RKO (cell line): ENCODE measurements around the gene SDK1.
A peak's percentile ranks its signal among the peaks of the same experiment; 100 is the strongest.

Experiments used
- DNase-seq: peaks from one replicate; pipeline ENCODE4 v3.0.0-alpha.2; 2016; ENCODE audit warnings: low spot score

SDK1 gene

GRCh38 chr7:3338161-3338560 is 37.1 kb downstream of the SDK1 start:
- DNase-seq, result no peak

- DNase-seq, result no peak
Observed at GRCh38 chr7:3345699-3346481, 44.8 kb downstream of the SDK1 start.

- DNase-seq, result no peak
Observed at GRCh38 chr7:3349126-3349525, 48.1 kb downstream of the SDK1 start.

GRCh38 chr7:3356173-3356572 is 55.1 kb downstream of the SDK1 start:
- no peak for DNase-seq

GRCh38 chr7:3358991-3359390 is 57.9 kb downstream of the SDK1 start:
- no peak for DNase-seq

- no peak for DNase-seq
Observed at GRCh38 chr7:3367261-3367660, 66.2 kb downstream of the SDK1 start.

- no peak for DNase-seq
Observed at GRCh38 chr7:3370068-3370830, 69.2 kb downstream of the SDK1 start.

- DNase-seq, result no peak
Observed at GRCh38 chr7:3370921-3371320, 69.9 kb downstream of the SDK1 start.

GRCh38 chr7:3371601-3372000 is 70.5 kb downstream of the SDK1 start:
- no peak for DNase-seq

- DNase-seq, result no peak
Observed at GRCh38 chr7:3374239-3374638, 73.2 kb downstream of the SDK1 start.

GRCh38 chr7:3378390-3379150 is 77.5 kb downstream of the SDK1 start:
- no peak for DNase-seq

GRCh38 chr7:3380034-3380433 is 79.0 kb downstream of the SDK1 start:
- DNase-seq, result no peak

- no peak for DNase-seq
Observed at GRCh38 chr7:3380886-3381685, 80.0 kb downstream of the SDK1 start.

GRCh38 chr7:3386423-3387190 is 85.6 kb downstream of the SDK1 start:
- no peak for DNase-seq

GRCh38 chr7:3393862-3394261 is 92.8 kb downstream of the SDK1 start:
- no peak for DNase-seq

GRCh38 chr7:3397324-3397723 is 96.3 kb downstream of the SDK1 start:
- no peak for DNase-seq

GRCh38 chr7:3399858-3400257 is 98.8 kb downstream of the SDK1 start:
- DNase-seq, result peak; percentile 21

GRCh38 chr7:3404501-3404900 is 103.4 kb downstream of the SDK1 start:
- DNase-seq, result no peak

- no peak for DNase-seq
Observed at GRCh38 chr7:3408814-3409595, 108.0 kb downstream of the SDK1 start.

- no peak for DNase-seq
Observed at GRCh38 chr7:3412871-3413270, 111.8 kb downstream of the SDK1 start.
